Astrocyte (in vitro differentiated cells and primary cell): ENCODE measurements around the gene RWDD1.

Experiments used
- CTCF ChIP-seq: IDR thresholded peaks from 2 replicates; pipeline ENCODE4 v1.5.1; 2011; ENCODE audit warnings: low read depth, mild to moderate bottlenecking, inconsistent platforms, low read length, moderate library complexity; ENCODE audit not compliant: insufficient read depth
- EZH2 ChIP-seq: IDR thresholded peaks from 2 replicates; pipeline ENCODE4 v1.6.1; 2012; ENCODE audit warnings: mild to moderate bottlenecking, low read length, inconsistent platforms; ENCODE audit not compliant: insufficient read depth

- TF ChIP-seq CTCF (no peak), EZH2 (no peak)
These were observed 13.4 kb upstream of the RWDD1 start for GRCh38 chr6:116557893-116558292.
